Activated gamma-delta T cell (primary cell): ENCODE measurements around the gene NRARP.
"Not testable (repeated sequence)": the region's sequence is repeated elsewhere in the genome, so short reads cannot be mapped to it uniquely, and the experiment has no call there.

Source experiments
- DNase-seq: peaks from one replicate; lab custom pipeline; 2025; lab: John Stamatoyannopoulos, UW
- total RNA-seq, 2 donors: gene quantifications; one replicate each; lab custom pipeline; 2026; lab: John Stamatoyannopoulos, UW

The NRARP gene
- 0.61 to 1.2 reads per million in 2 donors for total RNA-seq

GRCh38 chr9:137302118-137302448 lies at the start of gene NRARP:
Gene NRARP (minus strand): TSS chr9:137302271. CDS start chr9:137301928, 343 bp downstream.
- peak; percentile 76 for DNase-seq

- no peak for DNase-seq
Measured at GRCh38 chr9:137350696-137351584, 48.9 kb upstream of the NRARP start.

DNA sequence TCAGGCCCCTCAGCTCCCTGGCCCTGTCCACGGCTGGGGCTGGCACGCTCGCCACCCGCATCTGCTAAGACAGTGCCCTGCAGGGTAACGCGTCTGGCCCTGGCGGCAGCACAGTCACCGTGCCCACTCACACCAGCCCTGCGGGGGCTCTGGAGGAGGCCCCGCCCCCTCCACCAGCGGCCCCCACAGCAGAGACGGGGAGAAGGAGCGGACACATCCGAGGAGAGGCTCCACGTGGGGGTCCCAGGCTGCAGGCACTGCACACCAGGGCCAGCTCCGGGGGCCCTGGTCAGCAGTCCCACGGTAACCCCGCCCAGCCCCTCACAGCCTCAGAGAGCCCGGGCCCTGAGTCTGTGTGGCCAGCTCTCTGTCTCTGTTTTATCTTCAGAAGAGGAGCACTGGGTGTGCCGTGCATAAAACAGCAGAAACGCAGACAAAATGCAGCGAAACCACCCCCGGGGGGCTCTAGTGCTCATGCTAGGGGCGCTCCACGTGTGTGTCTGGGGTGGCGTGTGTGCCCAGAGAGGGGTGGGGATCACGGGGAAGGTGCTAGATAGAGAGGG lies 47.5 kb upstream of the NRARP start:
- no peak for DNase-seq

GRCh38 chr9:137348769-137349470 lies 46.8 kb upstream of the NRARP start:
- no peak for DNase-seq

GRCh38 chr9:137347928-137348327 lies 45.9 kb upstream of the NRARP start:
- DNase-seq = no peak

DNA sequence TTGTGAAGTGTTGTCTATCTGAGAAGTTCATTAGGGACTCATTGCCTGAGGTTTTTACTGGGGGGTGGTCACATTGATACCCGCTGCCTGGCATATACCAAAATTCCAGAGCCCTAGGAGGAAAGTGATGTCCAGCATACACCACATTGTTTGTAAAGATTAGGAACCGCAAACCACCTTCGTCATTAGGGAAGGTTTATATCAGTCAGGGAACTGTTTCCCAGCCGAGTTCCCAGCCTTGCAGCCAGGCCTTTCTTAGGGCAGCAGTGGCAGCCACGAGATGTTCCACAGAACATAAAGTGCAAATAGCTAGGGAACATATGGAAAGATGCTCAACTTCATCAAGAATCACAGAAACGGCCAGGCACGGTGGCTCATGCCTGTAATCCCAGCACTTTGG lies 40.4 kb upstream of the NRARP start:
- DNase-seq = no peak

DNA sequence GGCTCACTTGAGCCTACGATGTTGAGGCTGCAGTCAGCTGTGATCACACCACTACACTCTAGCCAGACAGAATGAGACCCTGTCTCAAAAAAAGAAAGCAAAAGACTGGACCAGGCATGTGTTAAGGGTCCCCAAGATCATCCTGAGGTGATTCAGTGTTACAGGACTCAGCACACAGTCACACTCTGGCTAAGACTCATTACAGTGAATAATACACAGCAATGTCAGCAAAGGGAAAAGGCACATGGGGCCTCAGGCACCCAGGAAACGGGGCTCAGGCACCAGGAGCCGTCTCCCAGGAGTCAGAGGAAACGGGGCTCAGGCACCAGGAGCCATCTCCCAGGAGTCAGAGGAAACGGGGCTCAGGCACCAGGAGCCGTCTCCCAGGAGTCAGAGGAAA lies 39.2 kb upstream of the NRARP start:
- DNase-seq = no peak

- DNase-seq = not testable (repeated sequence)
Measured at GRCh38 chr9:137339908-137340462, 37.9 kb upstream of the NRARP start.

GRCh38 chr9:137339045-137339907 lies 37.2 kb upstream of the NRARP start:
- no peak for DNase-seq

GRCh38 chr9:137336735-137337134 lies 34.7 kb upstream of the NRARP start:
- DNase-seq = no peak

DNA sequence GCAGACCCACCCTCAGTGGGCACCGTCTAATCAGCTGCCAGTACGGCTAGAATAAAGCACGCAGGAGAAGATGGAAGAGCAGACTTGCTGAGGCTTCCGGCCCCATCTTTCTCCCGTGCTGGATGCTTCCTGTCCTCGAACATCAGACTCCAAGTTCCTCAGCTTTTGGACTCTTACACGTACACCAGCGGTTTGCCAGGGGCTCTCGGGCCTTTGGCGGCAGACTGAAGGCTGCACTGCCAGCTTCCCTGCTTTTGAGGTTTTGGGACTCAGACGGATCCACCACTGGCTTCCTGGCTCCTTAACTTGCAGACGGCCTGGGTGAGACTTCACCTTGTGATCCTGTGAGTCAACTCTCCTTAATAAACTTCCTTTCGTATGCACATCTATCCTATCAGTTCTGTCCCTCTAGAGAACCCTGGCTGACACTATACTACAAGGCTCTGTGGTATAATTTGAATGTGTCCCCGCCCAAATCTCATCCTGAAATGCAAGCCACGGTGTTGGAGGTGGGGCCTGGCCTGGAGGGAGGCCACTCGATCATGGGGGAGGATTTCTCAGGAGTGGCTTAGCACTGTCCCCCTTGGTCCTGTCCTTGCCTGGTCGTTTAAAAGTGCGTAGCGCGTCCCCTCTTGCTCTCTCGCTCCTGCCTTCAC lies 31.1 kb upstream of the NRARP start:
- DNase-seq = no peak

- no peak for DNase-seq
Measured at GRCh38 chr9:137331929-137332328, 29.9 kb upstream of the NRARP start.

DNA sequence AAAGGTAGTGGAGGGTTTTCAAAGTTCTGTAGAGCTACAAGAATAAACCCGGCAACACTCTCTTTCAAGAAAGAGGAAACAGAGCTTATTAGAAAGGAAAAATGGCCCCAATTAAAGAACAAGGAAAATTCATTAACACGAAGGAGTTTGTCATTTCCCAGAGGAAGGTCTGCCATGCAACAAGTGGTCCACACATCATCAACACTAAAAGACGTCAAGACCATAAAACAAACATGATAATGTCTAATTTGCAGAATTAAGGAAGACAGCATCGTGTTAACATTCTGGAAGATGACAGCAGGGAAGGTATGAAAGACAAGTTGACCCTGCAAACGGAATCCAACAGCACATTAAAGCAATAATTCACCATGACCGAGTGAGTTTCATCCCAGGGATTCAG lies 28.6 kb upstream of the NRARP start:
- no peak for DNase-seq

DNA sequence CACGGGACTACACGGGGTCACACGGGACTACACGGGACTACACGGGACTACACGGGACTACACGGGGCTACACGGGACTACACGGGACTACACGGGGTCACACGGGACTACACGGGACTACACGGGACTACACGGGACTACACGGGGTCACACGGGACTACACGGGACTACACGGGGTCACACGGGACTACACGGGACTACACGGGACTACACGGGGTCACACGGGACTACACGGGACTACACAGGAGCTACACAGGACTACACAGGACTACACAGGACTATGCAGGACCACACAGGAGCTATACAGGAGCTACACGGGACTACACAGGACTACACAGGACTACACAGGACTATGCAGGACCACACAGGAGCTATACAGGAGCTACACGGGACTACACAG lies 27.5 kb upstream of the NRARP start:
- not testable (repeated sequence) for DNase-seq

DNA sequence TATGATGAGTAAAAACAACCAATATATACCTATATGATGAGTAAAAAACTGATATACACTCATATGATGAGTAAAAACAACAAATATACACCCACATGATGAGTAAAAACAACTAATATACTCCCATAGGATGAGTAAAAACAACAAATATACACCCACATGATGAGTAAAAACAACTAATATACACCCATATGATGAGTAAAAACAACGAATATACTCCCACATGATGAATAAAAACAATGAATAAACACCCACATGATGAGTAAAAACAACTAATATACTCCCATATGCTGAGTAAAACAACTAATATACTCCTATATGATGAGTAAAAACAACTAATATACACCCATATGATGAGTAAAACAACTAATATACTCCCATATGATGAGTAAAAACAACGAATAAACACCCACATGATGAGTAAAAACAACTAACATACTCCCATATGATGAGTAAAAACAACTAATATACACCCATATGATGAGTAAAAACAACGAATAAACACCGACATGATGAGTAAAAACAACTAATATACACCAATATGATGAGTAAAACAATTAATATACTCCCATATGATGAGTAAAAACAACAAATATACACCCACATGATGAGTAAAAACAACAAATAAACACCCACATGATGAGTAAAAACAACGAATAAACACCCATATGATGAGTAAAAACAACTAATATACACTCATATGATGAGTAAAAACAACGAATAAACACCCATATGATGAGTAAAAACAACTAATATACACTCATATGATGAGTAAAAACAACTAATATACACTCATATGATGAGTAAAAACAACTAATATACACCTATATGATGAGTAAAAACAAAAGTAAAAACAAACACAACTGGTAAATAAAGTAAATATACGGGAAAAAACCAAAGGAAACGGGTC lies 25.8 kb upstream of the NRARP start:
- not testable (repeated sequence) for DNase-seq

GRCh38 chr9:137326445-137327065 lies 24.5 kb upstream of the NRARP start:
- DNase-seq = no peak

GRCh38 chr9:137325799-137326198 lies 23.7 kb upstream of the NRARP start:
- no peak for DNase-seq

- no peak for DNase-seq
Measured at GRCh38 chr9:137325124-137325523, 23.1 kb upstream of the NRARP start.

- no peak for DNase-seq
Measured at GRCh38 chr9:137323531-137324331, 21.7 kb upstream of the NRARP start.
